ENCODE results near the gene TMEM185B.
A peak's percentile ranks its signal among the peaks of the same experiment; 100 is the strongest.

Gene TMEM185B

GRCh38 chr2:120182019-120182560, 41.1 kb downstream of the TMEM185B start:
- H3K36me3 ChIP-seq: peaks cover 0 to 14% (median 0%) of the 10 kb centered on the region in 3 donors
- TF ChIP-seq CTCF (IDR thresholded peaks at IDR 0.05): no peak
- H3K4me3 ChIP-seq: no peak overlapping the region
- DNase-seq: no peak
- no peaks in the 10 kb centered on the region for H3K4me1 ChIP-seq
- H3K27me3 ChIP-seq: no peaks in the 10 kb centered on the region
- no peak overlapping the region for H3K27ac ChIP-seq
- H3K9me3 ChIP-seq: no peaks in the 10 kb centered on the region
- intact Hi-C loops (cut with DNase I; ENCODE audit: low total_unique reads): no loop called here

GRCh38 chr2:120180066-120180465, 43.1 kb downstream of the TMEM185B start:
- intact Hi-C loops (cut with DNase I; ENCODE audit: low total_unique reads): no loop called here
- H3K4me1 ChIP-seq: no peaks in the 10 kb centered on the region
- H3K36me3 ChIP-seq: peaks cover 0 to 14% (median 0%) of the 10 kb centered on the region in 3 donors
- H3K27me3 ChIP-seq: no peaks in the 10 kb centered on the region
- no peaks in the 10 kb centered on the region for H3K9me3 ChIP-seq
- no peak overlapping the region for H3K4me3 ChIP-seq
- H3K27ac ChIP-seq: no peak overlapping the region
- TF ChIP-seq CTCF (IDR thresholded peaks at IDR 0.05): no peak
- DNase-seq: no peak

GRCh38 chr2:120179396-120179795, 43.8 kb downstream of the TMEM185B start:
- Histone ChIP-seq H3K9me3 (no peaks in the 10 kb centered on the region), H3K27me3 (no peaks in the 10 kb centered on the region), H3K36me3 (peaks cover 0 to 14% (median 0%) of the 10 kb centered on the region in 3 donors), H3K4me1 (peaks cover 0 to 4% (median 0%) of the 10 kb centered on the region in 4 donors), H3K4me3 (no peak overlapping the region), H3K27ac (no peak overlapping the region)
- no peak for DNase-seq
- intact Hi-C loops (cut with DNase I; ENCODE audit: low total_unique reads): loop anchor here (10.0 kb wide), 1 partner anchor 475 kb away; no protein-coding TSS in a partner anchor
- TF ChIP-seq CTCF (IDR thresholded peaks at IDR 0.05): no peak

GRCh38 chr2:120177973-120178372, 45.2 kb downstream of the TMEM185B start:
- Histone ChIP-seq H3K27ac (no peak overlapping the region), H3K4me3 (no peak overlapping the region), H3K27me3 (no peaks in the 10 kb centered on the region), H3K4me1 (peaks cover 0 to 4% (median 0%) of the 10 kb centered on the region in 4 donors), H3K36me3 (peaks cover 0 to 14% (median 0%) of the 10 kb centered on the region in 3 donors), H3K9me3 (no peaks in the 10 kb centered on the region)
- TF ChIP-seq CTCF (IDR thresholded peaks at IDR 0.05): no peak
- intact Hi-C loops (cut with DNase I; ENCODE audit: low total_unique reads): loop anchor here (10.0 kb wide), 1 partner anchor 473 kb away; no protein-coding TSS in a partner anchor
- no peak for DNase-seq

GRCh38 chr2:120177001-120177621, 46.1 kb downstream of the TMEM185B start:
- no peak for DNase-seq
- intact Hi-C loops (cut with DNase I; ENCODE audit: low total_unique reads): loop anchor here (10.0 kb wide), 1 partner anchor 472 kb away; no protein-coding TSS in a partner anchor

More at GRCh38 chr2:120177001-120177621, 46.1 kb downstream of the TMEM185B start:
- H3K36me3 ChIP-seq: peaks cover 0 to 14% (median 0%) of the 10 kb centered on the region in 3 donors
- TF ChIP-seq CTCF (IDR thresholded peaks at IDR 0.05): no peak
- H3K27me3 ChIP-seq: no peaks in the 10 kb centered on the region
- peaks cover 0 to 4% (median 0%) of the 10 kb centered on the region in 4 donors for H3K4me1 ChIP-seq
- H3K27ac ChIP-seq: no peak overlapping the region
- H3K4me3 ChIP-seq: peak overlapping the region; percentile 20 to 21
- H3K9me3 ChIP-seq: no peaks in the 10 kb centered on the region

Measured in tibial artery (tissue), 4 donors.